Measurements from ENCODE around the gene ZNF189. TPM values are rescaled to one million over a fixed set of nuclear protein-coding genes. Genes with fewer than 3 reads are reported as not detected.

The ZNF189 gene
- total and polyA plus RNA-seq, 2 donors (not counting 3 experiments of a cell fraction or from before 2014, with no cell fraction given), result 3.3 to 14.6 TPM

- ChIA-PET POLR2A (no interaction called here), CTCF (interaction anchor here (0.7 to 4.5 kb wide), 20 partner anchors 9 to 847 kb away, joined by 3 to 96 read pairs (median 4); partner anchors contain the start of genes MRPL50, RNF20 and ZNF189)
- no peak for TF ChIP-seq EZH2 (IDR thresholded peaks at IDR 0.05; ENCODE audit: borderline replicate concordance, low read depth, low read length, severe bottlenecking)
- no peak for TF ChIP-seq MAX (IDR thresholded peaks at IDR 0.05; ENCODE audit: insufficient read depth, insufficient read length)
- no peak for TF ChIP-seq POLR2AphosphoS5 (IDR thresholded peaks at IDR 0.05; ENCODE audit: insufficient read depth, low read depth, low read length)
- no peak for TF ChIP-seq GATA2 (IDR thresholded peaks at IDR 0.05; ENCODE audit: insufficient read depth, insufficient read length, low read depth, low read length)
- no peak for TF ChIP-seq FOS (IDR thresholded peaks at IDR 0.05; ENCODE audit: borderline replicate concordance, insufficient read depth, low read length)
- TF ChIP-seq CTCF (IDR thresholded peaks at IDR 0.05; ENCODE audit: extremely low read depth in 1 of 2, insufficient read depth in 1 of 2, low read depth in 1 of 2, low read length in 2 of 2), result peak; percentile 54 to 65
- TF ChIP-seq MYC (IDR thresholded peaks at IDR 0.05; ENCODE audit: low read depth, low read length), result no peak
- no peak for TF ChIP-seq POLR2A (IDR thresholded peaks at IDR 0.05; ENCODE audit: low read depth, low read length)
- Histone ChIP-seq H3K4me1 (ENCODE audit: control insufficient read depth, extremely low read depth, insufficient read depth, low read length) (no peaks in the 10 kb centered on the region), H3K27me3 (ENCODE audit: control insufficient read depth in 2 of 2, insufficient read depth in 2 of 2, low read length in 2 of 2) (peaks cover 7 to 12% of the 10 kb centered on the region in 2 experiments), H3K9ac (replicated peaks; ENCODE audit: extremely low read depth, insufficient read depth, low read length) (no peak overlapping the region), H3K9me3 (replicated peaks; ENCODE audit: control insufficient read depth, insufficient read depth, low read length) (no peaks in the 10 kb centered on the region), H3K4me2 (ENCODE audit: insufficient read depth, low read length) (peak overlapping the region; percentile 37), H3K4me3 (replicated peaks in 1 of 3; ENCODE audit: insufficient read depth in 1 of 3, low read depth in 1 of 3, low read length in 3 of 3) (peak overlapping the region; percentile 19 to 30 (median 23)), H2AFZ (ENCODE audit: low read depth, low read length) (peak overlapping the region; percentile 78), H3K36me3 (ENCODE audit: control insufficient read depth in 2 of 2, extremely low read depth in 1 of 2, insufficient read depth in 2 of 2, low read length in 2 of 2) (no peaks in the 10 kb centered on the region), H3K79me2 (ENCODE audit: control insufficient read depth, insufficient read depth, low read length) (no peaks in the 10 kb centered on the region), H4K20me1 (replicated peaks; ENCODE audit: control insufficient read depth, extremely low read depth, insufficient read depth, low read length) (no peaks in the 10 kb centered on the region), H3K9me1 (replicated peaks; ENCODE audit: control insufficient read depth, extremely low read depth, insufficient read depth, low read length) (no peaks in the 10 kb centered on the region), H3K27ac (ENCODE audit: insufficient read depth, low read depth, low read length) (no peak overlapping the region)
- dilution Hi-C loops (cut with MboI; ENCODE audit: extremely low pct_ligation_motif_present, low sequenced_read_pairs) (no loop called here), intact Hi-C loops (cut with micrococcal nuclease) (loop anchor here (1.0 kb wide), 1 partner anchor 81 kb away; no protein-coding TSS in a partner anchor)
- BruUV-seq (replicated peaks), result no TSS peak
- DNase-seq (ENCODE audit: low read depth, low spot score) (peak; percentile 77), FAIRE-seq (no peak)
Measured at GRCh38 chr9:101449071-101449721, 50.5 kb downstream of the ZNF189 start.

All from endothelial cell of umbilical vein (primary cell).